AG04450 (cell line): Measurements from ENCODE around the gene SEC23A. TPM values are rescaled to one million over a fixed set of nuclear protein-coding genes. Genes with fewer than 3 reads are reported as not detected.

Experiments used
- CTCF ChIA-PET: fragments of 300-600, 350-600 bp; formaldehyde crosslinking; extraction: SDS; loops from one replicate; lab custom pipeline; 2022; ENCODE audit warnings: antibody characterized with exemption, inconsistent platforms; lab: Charles Lee
- POLR2A ChIA-PET: fragments of 350-600 bp; formaldehyde crosslinking; extraction: SDS; loops from one replicate; lab custom pipeline; 2021; ENCODE audit warnings: antibody characterized with exemption, inconsistent platforms; lab: Yijun Ruan, JAX
- DNase-seq: peaks from one replicate; pipeline ENCODE4 v3.0.0-alpha.2; 2011; ENCODE audit warnings: low read depth, low spot score
- H3K27ac ChIP-seq: one replicate; pipeline ENCODE4 v1.5.1; 2012; ENCODE audit warnings: low read depth, low read length, control low read depth
- H3K27me3 ChIP-seq: one replicate; pipeline ENCODE4 v1.6.0; 2012; ENCODE audit warnings: low read length; ENCODE audit not compliant: control insufficient read depth, insufficient read depth
- H3K4me3 ChIP-seq: 2 replicates; pipeline ENCODE4 v1.5.1; 2011; ENCODE audit warnings: mild to moderate bottlenecking, low read depth, low read length, control low read depth
- H3K9me3 ChIP-seq: 2 replicates; pipeline ENCODE4 v1.5.1; 2012; ENCODE audit warnings: low read length; ENCODE audit not compliant: control insufficient read depth, insufficient read depth
- CTCF ChIP-seq: IDR thresholded peaks from 2 replicates; pipeline ENCODE4 v1.5.1; 2011; ENCODE audit warnings: low read depth, low read length, control low read depth, inconsistent platforms
- polyA plus RNA-seq: library from polyadenylated mRNA; depleted of rRNA; stranded (reverse); fragments of >200 nt; gene quantifications from 2 replicates; pipeline ENCODE4 v1.2.3, GENCODE V29; 2011

The SEC23A gene
- polyA plus RNA-seq, 1 experiment: 310 TPM

- ChIA-PET POLR2A (no interaction called here), CTCF (interaction anchor here (1.7 to 2.5 kb wide), 2 partner anchors 24 to 123 kb away, joined by 6 to 10 read pairs; no protein-coding TSS in a partner anchor)
- no peak for TF ChIP-seq CTCF
- DNase-seq: no peak
- Histone ChIP-seq H3K27ac (no peak overlapping the region), H3K4me3 (no peak overlapping the region), H3K27me3 (no peaks in the 10 kb centered on the region), H3K9me3 (no peaks in the 10 kb centered on the region)
Measured at GRCh38 chr14:38991299-38991698, 111.7 kb downstream of the SEC23A start.

GRCh38 chr14:38989922-38990546 is 113.0 kb downstream of the SEC23A start:
- Histone ChIP-seq H3K27ac (no peak overlapping the region), H3K4me3 (no peak overlapping the region), H3K27me3 (no peaks in the 10 kb centered on the region), H3K9me3 (no peaks in the 10 kb centered on the region)
- ChIA-PET CTCF (interaction anchor here (2.5 kb wide), 1 partner anchor 122 kb away, joined by 10 read pairs; no protein-coding TSS in a partner anchor), POLR2A (no interaction called here)
- TF ChIP-seq CTCF: no peak
- DNase-seq: no peak

GRCh38 chr14:38987781-38988180 is 115.3 kb downstream of the SEC23A start:
- Histone ChIP-seq H3K27me3 (no peaks in the 10 kb centered on the region), H3K9me3 (no peaks in the 10 kb centered on the region), H3K4me3 (no peak overlapping the region), H3K27ac (no peak overlapping the region)
- DNase-seq: no peak
- CTCF ChIA-PET: interaction anchor here (1.2 kb wide), 1 partner anchor 121 kb away, joined by 3 read pairs; no protein-coding TSS in a partner anchor
- POLR2A ChIA-PET: no interaction called here
- no peak for TF ChIP-seq CTCF

DNA sequence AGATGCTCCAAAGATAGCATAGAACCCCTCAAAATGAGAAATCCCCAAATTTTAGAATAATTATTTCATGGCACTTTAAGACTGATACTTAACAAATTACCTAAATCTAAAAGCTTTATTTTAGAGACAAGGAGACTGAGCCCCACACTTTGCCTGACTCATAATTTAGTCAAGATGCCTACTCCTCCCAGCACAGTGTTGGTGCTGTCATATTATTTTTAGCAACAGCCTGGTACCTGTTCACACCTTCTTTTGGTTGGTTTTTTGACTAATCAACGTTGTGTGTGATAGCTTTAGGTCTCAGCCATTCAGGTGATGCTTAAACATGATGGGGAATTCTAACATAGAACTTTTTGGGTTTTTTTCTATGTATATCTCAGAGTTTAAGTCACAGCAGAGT is 120.2 kb downstream of the SEC23A start:
- Histone ChIP-seq H3K4me3 (no peak overlapping the region), H3K9me3 (no peaks in the 10 kb centered on the region), H3K27ac (no peak overlapping the region), H3K27me3 (no peaks in the 10 kb centered on the region)
- DNase-seq: no peak
- ChIA-PET CTCF (interaction anchor here (1.1 to 1.3 kb wide), 2 partner anchors 115 to 261 kb away, joined by 3 to 4 read pairs; no protein-coding TSS in a partner anchor), POLR2A (no interaction called here)
- TF ChIP-seq CTCF: no peak

GRCh38 chr14:38982278-38982677 is 120.8 kb downstream of the SEC23A start:
- POLR2A ChIA-PET: no interaction called here
- Histone ChIP-seq H3K27me3 (no peaks in the 10 kb centered on the region), H3K4me3 (no peak overlapping the region), H3K27ac (no peak overlapping the region), H3K9me3 (no peaks in the 10 kb centered on the region)
- no peak for DNase-seq
- TF ChIP-seq CTCF: no peak
- CTCF ChIA-PET: interaction anchor here (1.1 to 1.3 kb wide), 2 partner anchors 115 to 260 kb away, joined by 3 to 4 read pairs; no protein-coding TSS in a partner anchor
